GM12892 (cell line): ENCODE measurements around the gene C3orf18.

Experiments
- DNase-seq: peaks from one replicate; pipeline ENCODE4 v3.0.0; 2011; ENCODE audit not compliant: insufficient read length
- FAIRE-seq: peaks from 2 replicates; lab custom pipeline; 2011; peaks lifted over from hg19 to GRCh38; lab: Jason Lieb, UNC
- POLR2A ChIP-seq: IDR thresholded peaks from 2 replicates; pipeline ENCODE4 v1.6.1; 2011; ENCODE audit warnings: low read depth, low read length, control low read depth
- POLR2AphosphoS5 ChIP-seq: IDR thresholded peaks from 2 replicates; pipeline ENCODE4 v1.6.1; 2011; ENCODE audit warnings: low read depth, low read length, control low read depth
- TAF1 ChIP-seq: IDR thresholded peaks from 2 replicates; pipeline ENCODE4 v1.6.1; 2011; ENCODE audit warnings: low read depth, mild to moderate bottlenecking, control low read depth, low read length, borderline replicate concordance

Gene C3orf18

DNA sequence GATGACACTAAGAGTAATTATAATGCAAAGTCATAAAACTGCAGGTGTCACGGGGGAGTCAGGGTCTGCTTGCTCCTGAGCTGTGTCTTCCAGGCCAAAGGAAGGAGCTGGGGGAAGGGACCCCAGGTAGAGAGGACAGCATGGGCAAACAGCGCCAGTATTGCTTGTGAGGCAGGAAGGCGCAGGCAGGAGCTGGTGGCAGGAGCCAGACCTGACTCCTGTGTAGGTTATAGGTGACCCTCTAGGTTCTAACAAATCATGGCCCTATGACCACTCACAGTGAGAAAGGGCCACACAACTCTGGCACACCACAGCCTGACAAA lies 42.2 kb upstream of the C3orf18 start:
- DNase-seq (no peak), FAIRE-seq (no peak)
- TF ChIP-seq TAF1 (no peak), POLR2AphosphoS5 (no peak), POLR2A (no peak)

GRCh38 chr3:50609071-50609762 lies 41.7 kb upstream of the C3orf18 start:
- DNase-seq (no peak), FAIRE-seq (no peak)
- no peak for TF ChIP-seq POLR2AphosphoS5
- TF ChIP-seq TAF1: no peak
- no peak for TF ChIP-seq POLR2A

DNA sequence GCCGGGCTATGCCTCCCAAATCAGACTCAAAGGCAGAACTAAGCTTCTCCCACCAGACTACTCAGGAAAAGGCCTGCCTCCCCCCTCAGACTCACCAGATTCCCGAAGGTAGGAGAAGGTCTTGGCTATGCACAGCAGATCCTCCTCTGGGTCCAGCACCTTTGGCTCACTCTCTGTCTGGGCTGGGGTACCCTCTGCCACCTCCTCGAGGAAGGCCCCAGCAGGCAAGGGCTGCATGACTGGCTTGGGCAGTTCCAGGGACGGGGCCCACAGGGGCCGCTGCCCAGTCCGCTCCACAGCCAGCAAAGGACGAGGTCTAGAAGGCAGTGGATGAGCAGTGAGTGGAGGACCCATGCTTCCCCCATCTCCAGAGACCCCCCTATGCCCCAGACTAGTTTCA lies 40.7 kb upstream of the C3orf18 start:
- FAIRE-seq (no peak), DNase-seq (no peak)
- TF ChIP-seq POLR2A (no peak), TAF1 (no peak), POLR2AphosphoS5 (no peak)

DNA sequence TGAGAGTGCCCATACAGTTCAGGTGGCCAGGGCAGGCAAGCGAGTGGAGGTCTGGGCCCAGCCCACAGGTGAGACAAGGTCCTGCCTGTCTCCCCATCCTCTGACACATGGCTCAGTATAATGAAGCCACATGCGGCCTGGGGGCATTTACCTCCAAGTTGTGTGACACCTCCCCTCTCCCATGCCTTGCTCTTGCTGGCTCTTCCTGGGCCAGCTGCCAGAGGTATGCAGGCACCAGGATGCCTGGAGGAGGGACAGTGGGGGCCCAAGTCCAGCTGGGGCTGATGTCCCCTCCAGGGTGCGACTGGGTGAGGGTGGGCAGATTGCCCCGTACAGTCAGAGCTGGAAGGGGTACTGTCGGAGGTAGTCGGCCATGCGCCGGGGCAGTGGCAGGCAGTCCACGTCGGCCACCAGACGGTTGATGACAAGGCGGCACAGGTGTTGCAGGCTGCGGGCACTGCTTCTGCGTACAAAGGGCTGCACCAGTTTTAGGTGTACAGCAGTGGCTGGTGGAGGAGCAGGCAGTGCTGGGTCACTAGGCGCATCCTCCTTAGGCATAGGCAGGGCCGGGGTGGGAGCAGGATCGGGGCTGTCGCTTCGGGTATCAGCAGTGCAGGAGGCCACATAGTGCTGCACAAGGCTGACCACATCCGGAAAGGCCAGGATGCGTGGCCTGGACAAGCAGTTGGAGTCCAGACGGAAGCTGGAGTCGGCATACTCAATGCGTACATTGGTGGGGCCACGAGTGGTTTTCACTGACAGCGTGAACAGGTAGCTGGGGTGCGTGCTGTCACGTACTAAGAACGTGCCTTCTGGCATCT lies 39.9 kb upstream of the C3orf18 start:
- FAIRE-seq (no peak), DNase-seq (no peak)
- TF ChIP-seq POLR2A (no peak), POLR2AphosphoS5 (no peak), TAF1 (no peak)

- TF ChIP-seq TAF1: no peak
- TF ChIP-seq POLR2A: no peak
- TF ChIP-seq POLR2AphosphoS5: no peak
- DNase-seq: no peak
- no peak for FAIRE-seq
Observed at GRCh38 chr3:50606596-50606995, 39.0 kb upstream of the C3orf18 start.

DNA sequence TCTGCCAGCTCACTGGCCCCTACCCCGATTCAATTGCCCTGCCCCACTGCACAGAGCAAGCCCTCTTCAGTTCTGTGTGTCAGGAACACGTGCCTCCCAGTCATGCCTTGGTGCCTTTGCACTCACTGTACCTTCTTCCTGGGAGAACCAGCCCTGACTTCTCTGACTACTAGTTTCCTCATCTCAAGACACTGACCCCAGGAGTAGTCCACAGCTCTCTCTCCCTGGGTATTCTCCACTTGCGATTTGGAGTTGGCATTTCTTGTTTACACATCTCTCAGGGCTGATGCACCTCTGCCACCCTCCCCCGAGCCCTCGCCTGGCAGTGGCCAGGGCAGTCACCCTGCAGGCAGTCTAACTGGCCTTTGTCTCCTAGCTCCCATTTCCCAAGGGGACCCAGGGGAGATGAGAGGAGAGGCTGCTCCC lies 38.4 kb upstream of the C3orf18 start:
- DNase-seq (no peak), FAIRE-seq (no peak)
- TF ChIP-seq POLR2A: no peak
- no peak for TF ChIP-seq POLR2AphosphoS5
- no peak for TF ChIP-seq TAF1

DNA sequence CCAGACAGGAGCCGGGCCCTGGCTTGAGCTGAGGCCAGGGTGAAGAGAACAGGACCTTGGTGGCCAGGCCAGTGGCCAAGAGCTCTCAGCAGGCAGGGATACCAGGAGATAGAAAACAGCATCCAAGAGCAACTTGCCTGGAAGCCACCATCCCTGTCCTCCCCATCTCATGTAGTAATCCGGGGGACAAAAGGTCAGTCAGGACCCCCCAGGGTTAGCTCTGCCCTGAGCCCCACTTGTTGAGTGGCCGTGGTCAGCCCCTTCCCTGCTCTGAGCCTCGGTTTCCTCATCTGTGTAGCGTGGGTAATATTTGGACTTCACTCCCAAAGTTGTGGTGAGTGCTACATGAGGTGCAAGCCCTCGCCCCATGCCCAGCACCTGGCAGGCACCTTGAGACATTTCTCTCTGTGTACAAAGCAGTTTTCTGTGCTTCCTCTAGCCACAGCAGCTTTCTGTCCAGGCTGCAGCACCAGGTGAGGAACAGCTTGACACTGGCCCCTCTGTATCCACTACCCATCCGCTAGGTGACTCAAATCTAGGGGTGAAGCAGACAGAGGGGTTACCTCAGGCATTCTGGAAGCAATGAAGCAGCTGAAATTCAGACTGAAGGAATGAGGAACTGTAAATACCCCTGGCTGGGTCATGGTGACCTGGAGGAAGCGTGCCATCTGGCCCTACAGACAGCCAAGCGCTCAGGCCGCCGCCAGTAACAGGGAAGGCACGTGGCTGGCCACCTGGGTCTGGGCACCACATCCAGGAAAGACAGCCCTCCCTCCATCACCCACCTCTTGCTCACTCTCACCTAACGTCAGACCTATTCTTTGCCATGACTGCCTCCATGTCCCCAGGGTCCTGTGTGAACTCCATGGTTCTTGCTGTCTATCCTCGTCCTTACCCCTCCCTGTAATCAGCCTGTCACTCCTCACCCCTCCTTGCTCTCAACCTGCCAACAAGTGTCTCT lies 37.4 kb upstream of the C3orf18 start:
- DNase-seq: no peak
- TF ChIP-seq POLR2AphosphoS5 (no peak), POLR2A (no peak), TAF1 (no peak)
- no peak for FAIRE-seq

GRCh38 chr3:50604110-50604621 lies 36.6 kb upstream of the C3orf18 start:
- TF ChIP-seq POLR2A (no peak), POLR2AphosphoS5 (no peak), TAF1 (no peak)
- DNase-seq: no peak
- no peak for FAIRE-seq

DNA sequence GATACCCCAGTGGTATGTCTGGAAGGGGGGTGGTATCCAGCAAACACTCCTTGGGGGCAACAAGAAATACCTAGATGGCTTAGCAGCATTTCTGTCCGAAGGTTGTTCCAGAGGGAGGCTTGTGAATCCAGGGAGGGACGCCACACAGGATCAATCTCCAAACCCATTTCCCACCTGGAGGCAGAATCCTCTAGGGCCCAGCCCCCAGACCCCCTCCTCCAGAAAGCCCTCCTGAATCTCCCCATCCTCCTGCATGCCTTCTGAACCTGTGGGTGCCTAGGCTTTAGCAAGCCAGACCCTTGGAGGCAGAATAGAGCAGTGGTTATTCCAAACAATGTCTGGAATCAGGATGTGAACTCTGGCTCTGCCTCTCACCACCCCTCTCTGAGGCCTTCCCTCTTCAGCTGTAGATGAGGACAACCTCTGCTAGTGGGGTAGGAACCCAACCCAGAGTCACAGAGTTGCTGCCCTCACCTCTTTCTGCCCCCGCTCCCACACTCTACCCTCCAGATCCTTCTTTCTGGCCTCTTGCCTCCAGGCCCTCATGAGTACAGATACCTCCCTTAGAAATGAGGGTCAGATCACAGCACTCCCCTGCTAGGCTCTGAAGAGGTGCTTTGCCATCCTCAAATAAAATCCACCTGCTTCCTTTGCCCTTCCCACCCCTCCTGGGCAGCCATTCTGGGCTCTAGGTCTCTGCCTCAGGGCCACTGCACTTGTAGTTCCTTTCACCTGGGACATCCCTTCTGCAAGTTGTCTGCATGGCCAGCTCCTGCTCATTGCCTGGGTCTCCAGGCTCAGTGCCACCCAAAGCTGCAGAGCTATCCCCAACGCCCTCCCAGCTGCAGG lies 35.9 kb upstream of the C3orf18 start:
- DNase-seq (no peak), FAIRE-seq (no peak)

GRCh38 chr3:50602595-50603191 lies 35.1 kb upstream of the C3orf18 start:
- DNase-seq: no peak
- no peak for FAIRE-seq

More for the DNA sequence above, 35.9 kb upstream of the C3orf18 start:
- TF ChIP-seq POLR2A (no peak), POLR2AphosphoS5 (no peak), TAF1 (no peak)

More at GRCh38 chr3:50602595-50603191, 35.1 kb upstream of the C3orf18 start:
- no peak for TF ChIP-seq TAF1
- TF ChIP-seq POLR2AphosphoS5: no peak
- no peak for TF ChIP-seq POLR2A
